PC-3 (cell line): ENCODE measurements around the gene ELMOD1. TPM values are rescaled to one million over a fixed set of nuclear protein-coding genes. Genes with fewer than 3 reads are reported as not detected.

Source experiments
- ATAC-seq: fragments of 200-7000 bp; cut with Tn5 transposase; 2 replicates; pipeline ENCODE4 v1.9.1; 2020; ENCODE audit warnings: mild to moderate bottlenecking, moderate library complexity
- BruUV-seq: library from RNA; stranded (reverse); fragments of 400-500 nt; replicated peaks from 2 replicates; lab custom pipeline; 2021; lab: Mats Ljungman, UMichigan
- CTCF ChIA-PET: fragments of 300-600 bp; sonication (Branson Sonifier 250); formaldehyde crosslinking; loops from one replicate; lab custom pipeline; 2022; ENCODE audit warnings: antibody characterized with exemption; lab: Charles Lee
- POLR2A ChIA-PET: fragments of 300-600 bp; sonication (Branson Sonifier 250); formaldehyde crosslinking; loops from one replicate; lab custom pipeline; 2022; ENCODE audit warnings: antibody characterized with exemption; ENCODE audit not compliant: unreplicated experiment; lab: Charles Lee
- DNase-seq: peaks from one replicate; pipeline ENCODE4 v3.0.0-alpha.2; 2015
- H2AFZ ChIP-seq: fragments of 300-600 bp; sonication (generic); 2 replicates; pipeline ENCODE4 v1.6.0; 2016; ENCODE audit warnings: antibody characterized with exemption, low read length
- H3F3A ChIP-seq: fragments of 300-600 bp; sonication (generic); one replicate; pipeline ENCODE4 v1.6.0; 2017; ENCODE audit warnings: antibody characterized with exemption, low read length, control low read depth, mild to moderate bottlenecking; ENCODE audit not compliant: unreplicated experiment
- H3K27ac ChIP-seq: fragments of 300-600 bp; sonication (generic); 2 replicates; pipeline ENCODE4 v1.5.1; 2016; ENCODE audit warnings: mild to moderate bottlenecking, low read length
- H3K27me3 ChIP-seq: fragments of 300-600 bp; sonication (generic); 2 replicates; pipeline ENCODE4 v1.6.1; 2016; ENCODE audit warnings: low read length, mixed read lengths
- H3K36me3 ChIP-seq: fragments of 300-600 bp; sonication (generic); 2 replicates; pipeline ENCODE4 v1.6.1; 2016; ENCODE audit warnings: low read depth, mixed run types, low read length, mixed read lengths
- H3K4me1 ChIP-seq: fragments of 300-600 bp; sonication (generic); 2 replicates; pipeline ENCODE4 v1.5.1; 2016; ENCODE audit warnings: low read length; ENCODE audit not compliant: insufficient read depth
- H3K4me2 ChIP-seq: fragments of 300-600 bp; sonication (generic); 2 replicates; pipeline ENCODE4 v1.6.0; 2016; ENCODE audit warnings: low read length
- H3K4me3 ChIP-seq: fragments of 300-600 bp; sonication (generic); 2 replicates; pipeline ENCODE4 v1.5.1; 2016; ENCODE audit warnings: mild to moderate bottlenecking, low read length, mixed read lengths
- H3K79me2 ChIP-seq: fragments of 300-600 bp; sonication (generic); 2 replicates; pipeline ENCODE4 v1.6.1; 2017; ENCODE audit warnings: low read length, mixed read lengths
- H3K9ac ChIP-seq: fragments of 300-600 bp; sonication (generic); 2 replicates; pipeline ENCODE4 v1.6.0; 2016; ENCODE audit warnings: mild to moderate bottlenecking, low read length
- H3K9me2 ChIP-seq: fragments of 300-600 bp; sonication (generic); replicated peaks from 2 replicates; pipeline ENCODE4 v1.6.1; 2016; ENCODE audit warnings: mixed run types, low read length, mixed read lengths
- H3K9me3 ChIP-seq: fragments of 300-600 bp; sonication (generic); 2 replicates; pipeline ENCODE4 v1.6.1; 2016; ENCODE audit warnings: low read length, mixed read lengths
- H4K20me1 ChIP-seq: fragments of 300-600 bp; sonication (generic); 2 replicates; pipeline ENCODE4 v1.6.1; 2016; ENCODE audit warnings: low read length, mixed read lengths
- EZH2 ChIP-seq: fragments of 300-600 bp; sonication (generic); IDR thresholded peaks from one replicate; pipeline ENCODE4 v1.6.1; 2017; ENCODE audit warnings: antibody characterized with exemption, mild to moderate bottlenecking, low read length; ENCODE audit not compliant: unreplicated experiment
- EZH2phosphoT487 ChIP-seq: fragments of 300-600 bp; sonication (generic); IDR thresholded peaks from 2 replicates; pipeline ENCODE4 v1.6.1; 2018; ENCODE audit warnings: mild to moderate bottlenecking, antibody characterized with exemption, low read length, borderline replicate concordance
- intact Hi-C: fragments of 100-400 bp; cut with micrococcal nuclease; formaldehyde crosslinking; loops from 2 replicates; pipeline ENCODE4 v1.9.0; 2023
- total RNA-seq: library from RNA; depleted of rRNA; stranded (reverse); fragments of >200 nt; gene quantifications from 2 replicates; pipeline ENCODE4 v1.2.3, GENCODE V29; 2014
- TF ChIP-seq, protein P1 (sequence below): fragments of 300-600 bp; sonication (generic); conservative IDR thresholded peaks from 2 replicates; pipeline ENCODE4 v1.5.1; 2017; ENCODE audit warnings: antibody characterized with exemption, low read depth, mild to moderate bottlenecking, low read length

The ELMOD1 gene
- total RNA-seq, 1 experiment from 2014 or later: not detected

DNA sequence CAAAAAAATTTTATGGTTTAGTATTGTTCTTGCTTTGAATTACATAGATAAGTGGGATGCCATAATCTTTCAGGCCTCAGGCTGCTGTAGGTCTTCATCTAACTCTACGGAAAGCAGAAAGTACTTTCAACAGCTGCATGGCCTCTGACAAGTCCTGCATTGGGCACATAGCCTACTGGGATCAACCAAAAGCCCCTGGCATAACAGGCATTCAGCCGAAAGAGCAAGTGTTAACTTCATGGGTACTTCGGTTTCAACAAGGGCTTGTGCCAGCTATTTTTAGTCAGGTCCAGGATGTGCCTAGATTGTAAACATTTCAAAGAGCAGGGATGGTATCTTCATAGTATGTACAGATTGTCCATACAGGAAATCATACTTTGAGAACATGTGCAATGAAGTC, 117.8 kb downstream of the ELMOD1 start:
- Histone ChIP-seq H3K9ac (no peak overlapping the region), H3K9me2 (0 out of 2 replicates have a peak, but pooled peaks cover 3% of the 10 kb centered on the region), H3K9me3 (no peaks in the 10 kb centered on the region), H3K4me1 (peaks cover 20% of the 10 kb centered on the region), H3K36me3 (no peaks in the 10 kb centered on the region), H3F3A (peaks cover 5% of the 10 kb centered on the region), H3K79me2 (no peaks in the 10 kb centered on the region), H3K4me3 (no peak overlapping the region), H2AFZ (no peak overlapping the region), H4K20me1 (no peaks in the 10 kb centered on the region), H3K4me2 (no peak overlapping the region), H3K27ac (no peak overlapping the region), H3K27me3 (peaks cover 38% of the 10 kb centered on the region)
- intact Hi-C loops: no loop called here
- CTCF ChIA-PET: no interaction called here
- ATAC-seq: no peak
- POLR2A ChIA-PET: no interaction called here
- TF ChIP-seq EZH2 (no peak), EZH2phosphoT487 (no peak)
- TF ChIP-seq, protein P1, sequence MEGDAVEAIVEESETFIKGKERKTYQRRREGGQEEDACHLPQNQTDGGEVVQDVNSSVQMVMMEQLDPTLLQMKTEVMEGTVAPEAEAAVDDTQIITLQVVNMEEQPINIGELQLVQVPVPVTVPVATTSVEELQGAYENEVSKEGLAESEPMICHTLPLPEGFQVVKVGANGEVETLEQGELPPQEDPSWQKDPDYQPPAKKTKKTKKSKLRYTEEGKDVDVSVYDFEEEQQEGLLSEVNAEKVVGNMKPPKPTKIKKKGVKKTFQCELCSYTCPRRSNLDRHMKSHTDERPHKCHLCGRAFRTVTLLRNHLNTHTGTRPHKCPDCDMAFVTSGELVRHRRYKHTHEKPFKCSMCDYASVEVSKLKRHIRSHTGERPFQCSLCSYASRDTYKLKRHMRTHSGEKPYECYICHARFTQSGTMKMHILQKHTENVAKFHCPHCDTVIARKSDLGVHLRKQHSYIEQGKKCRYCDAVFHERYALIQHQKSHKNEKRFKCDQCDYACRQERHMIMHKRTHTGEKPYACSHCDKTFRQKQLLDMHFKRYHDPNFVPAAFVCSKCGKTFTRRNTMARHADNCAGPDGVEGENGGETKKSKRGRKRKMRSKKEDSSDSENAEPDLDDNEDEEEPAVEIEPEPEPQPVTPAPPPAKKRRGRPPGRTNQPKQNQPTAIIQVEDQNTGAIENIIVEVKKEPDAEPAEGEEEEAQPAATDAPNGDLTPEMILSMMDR: no peak
- DNase-seq: no peak
- BruUV-seq: no TSS peak

DNA sequence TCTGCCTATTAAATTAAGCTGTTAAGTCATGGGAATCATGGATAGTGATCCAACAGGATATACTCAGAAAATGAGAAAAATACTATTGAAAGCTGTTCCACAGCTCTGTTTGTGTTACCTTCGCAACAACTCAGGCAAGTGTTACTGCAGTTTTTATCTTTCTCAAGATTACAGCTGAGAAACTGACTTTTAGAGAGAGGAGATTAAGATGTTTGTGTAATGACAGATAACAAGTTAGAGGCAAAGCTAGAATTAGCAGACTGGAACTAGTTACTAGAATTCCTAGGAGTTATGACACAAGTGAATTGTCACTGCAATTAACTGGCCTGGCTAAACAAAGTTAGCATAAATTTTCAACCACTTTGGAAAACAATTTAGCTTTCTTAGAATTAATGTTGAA, 119.4 kb downstream of the ELMOD1 start:
- H3K27me3 ChIP-seq: peaks cover 53% of the 10 kb centered on the region
- H3K9me3 ChIP-seq: no peaks in the 10 kb centered on the region
- intact Hi-C loops: no loop called here
- no peaks in the 10 kb centered on the region for H3K9me2 ChIP-seq
- DNase-seq: no peak
- H3F3A ChIP-seq: peaks cover 4% of the 10 kb centered on the region
- no peak overlapping the region for H3K4me3 ChIP-seq
- no peak overlapping the region for H3K9ac ChIP-seq
- no peak for ATAC-seq
- H3K27ac ChIP-seq: no peak overlapping the region
- ChIA-PET POLR2A (no interaction called here), CTCF (no interaction called here)
- TF ChIP-seq, protein P1: no peak
- TF ChIP-seq EZH2phosphoT487 (no peak), EZH2 (no peak)
- no peaks in the 10 kb centered on the region for H3K36me3 ChIP-seq
- H2AFZ ChIP-seq: no peak overlapping the region
- no peaks in the 10 kb centered on the region for H4K20me1 ChIP-seq
- no peak overlapping the region for H3K4me2 ChIP-seq
- H3K4me1 ChIP-seq: peaks cover 6% of the 10 kb centered on the region
- H3K79me2 ChIP-seq: no peaks in the 10 kb centered on the region
- no TSS peak for BruUV-seq

DNA sequence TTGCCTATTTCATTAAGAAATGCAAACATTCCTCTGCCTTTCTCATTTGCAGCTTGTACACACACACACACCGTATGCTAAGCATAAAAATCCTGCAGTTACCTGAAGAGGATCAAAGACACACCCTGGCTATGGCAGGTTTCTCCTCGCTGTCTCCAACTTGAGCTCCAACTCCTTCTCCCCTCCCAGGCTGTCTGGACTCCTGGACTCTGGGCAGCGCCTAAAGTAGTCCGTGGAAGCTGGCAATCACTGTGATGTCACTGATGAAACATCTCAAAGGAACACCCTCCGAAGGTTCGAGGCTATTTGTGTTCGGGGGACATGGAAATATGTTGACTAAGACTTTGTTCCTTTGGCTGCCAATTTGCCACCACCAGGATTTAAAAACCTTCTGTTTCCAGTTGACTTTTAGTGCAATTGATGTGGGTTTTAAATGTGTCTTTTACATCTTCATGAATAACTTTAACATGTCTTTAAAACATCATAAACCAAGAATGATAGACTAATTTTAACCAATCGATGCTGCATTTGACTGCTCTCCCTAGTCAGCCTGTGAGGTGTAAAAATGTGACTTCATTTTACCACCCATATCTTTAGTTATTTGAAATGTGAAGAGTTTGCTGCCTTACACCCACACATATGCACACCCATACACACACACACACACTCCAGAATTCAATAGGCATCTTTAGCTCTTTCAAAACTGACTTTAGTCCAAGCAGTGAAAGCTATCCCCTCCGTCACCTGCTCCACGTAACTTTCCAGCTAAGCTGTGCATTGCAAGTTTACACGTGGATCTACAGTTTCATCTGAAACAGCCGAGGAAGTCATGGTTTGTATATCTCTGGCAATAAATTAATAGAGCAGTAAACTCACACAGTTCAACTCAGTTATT, 121.2 kb downstream of the ELMOD1 start, which contains the start of gene SLN:
Gene SLN, minus strand, starts transcription at position 196 of the 895 bp plus-strand sequence.
- Histone ChIP-seq H3K9me3 (no peaks in the 10 kb centered on the region), H3K4me2 (no peak within 1 kb of the TSS), H3K27ac (no peak within 1 kb of the TSS), H3K79me2 (no peaks in the 10 kb centered on the region), H2AFZ (no peak within 1 kb of the TSS), H3K4me1 (no peaks in the 10 kb centered on the region), H3K36me3 (no peaks in the 10 kb centered on the region), H3K9me2 (no peaks in the 10 kb centered on the region), H4K20me1 (no peaks in the 10 kb centered on the region), H3K9ac (no peak within 1 kb of the TSS), H3F3A (no peaks in the 10 kb centered on the region), H3K27me3 (peaks cover 58% of the 10 kb centered on the region), H3K4me3 (no peak within 1 kb of the TSS)
- POLR2A ChIA-PET: no interaction called here
- BruUV-seq: no TSS peak
- no peak for DNase-seq
- no peak for ATAC-seq
- intact Hi-C loops: no loop called here
- CTCF ChIA-PET: no interaction called here
- TF ChIP-seq EZH2phosphoT487 (no peak; the same call in 1 of the 2 replicates), EZH2 (no peak)
- TF ChIP-seq, protein P1: no peak
